GOT3 (cell line): ENCODE data around the gene APEX1.
A peak's percentile ranks its signal among the peaks of the same experiment; 100 is the strongest.
"Not testable (repeated sequence)": the region's sequence is repeated elsewhere in the genome, so short reads cannot be mapped to it uniquely, and the experiment has no call there.

Source experiments
- DNase-seq: peaks from one replicate; lab custom pipeline; 2025; ENCODE audit warnings: mixed read lengths; lab: John Stamatoyannopoulos, UW

Gene APEX1

DNA sequence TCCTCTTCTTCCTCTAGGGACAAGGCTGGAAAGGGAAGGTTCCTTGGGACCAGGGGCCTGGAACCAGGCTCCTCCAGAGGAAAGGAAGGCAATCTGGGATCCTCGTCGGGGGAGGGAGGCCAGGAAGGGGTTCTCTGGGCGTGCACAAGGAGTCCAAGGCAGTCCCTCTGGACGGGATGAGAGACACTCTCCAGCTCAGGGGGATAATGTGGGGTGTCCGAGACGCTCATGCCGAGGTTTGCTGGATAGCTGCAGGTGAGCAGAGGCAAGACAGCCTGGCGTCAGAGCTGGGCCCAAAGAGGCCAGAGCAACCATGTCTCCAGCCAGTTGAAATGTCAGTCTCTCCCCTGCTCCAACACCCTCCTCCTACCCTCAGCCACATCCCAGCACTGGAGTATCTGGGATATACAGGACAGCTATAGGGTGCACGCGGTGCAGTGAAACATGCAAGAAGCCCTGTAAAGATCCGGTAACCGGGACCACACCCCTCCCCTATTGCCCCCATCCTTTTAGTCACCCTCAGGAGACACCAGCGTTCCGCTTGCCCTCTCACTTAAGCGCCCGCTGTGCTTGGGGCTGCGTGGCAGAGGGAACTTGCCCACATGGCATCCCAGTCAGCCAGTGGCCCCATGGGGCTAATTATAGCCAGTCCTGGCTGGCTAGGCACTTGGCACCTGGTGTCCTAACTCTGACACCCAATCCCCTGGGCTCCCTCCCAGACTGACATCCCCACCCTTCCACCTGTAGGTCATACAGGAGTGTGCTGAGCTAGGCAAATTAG is 19.3 kb upstream of the APEX1 start, which contains the start of gene KLHL33:
Gene KLHL33, minus strand, starts transcription at position 585 of the 781 bp plus-strand sequence. Its CDS starts 355 bp downstream, at position 230.
- DNase-seq: no peak

DNA sequence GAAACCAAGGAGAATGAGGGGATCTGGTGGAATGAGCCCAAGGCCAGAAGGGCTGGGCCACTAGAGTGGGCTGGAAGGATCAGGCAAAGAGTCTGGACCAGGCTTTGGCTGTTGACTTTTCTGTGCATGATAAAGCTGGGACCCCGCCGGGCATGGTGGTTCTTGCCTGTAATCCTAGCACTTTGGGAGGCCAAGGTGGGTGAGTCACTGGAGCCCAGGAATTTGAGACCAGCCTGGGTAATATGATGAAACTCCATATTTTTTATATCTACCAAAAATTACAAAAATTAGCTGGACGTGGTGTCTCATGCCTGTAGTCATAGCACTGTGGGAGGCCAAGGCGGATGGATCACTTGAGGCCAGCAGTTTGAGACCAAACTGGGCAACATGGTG is 18.7 kb upstream of the APEX1 start:
- no peak for DNase-seq

- no peak for DNase-seq
Measured at GRCh38 chr14:20438664-20439063, 16.4 kb upstream of the APEX1 start.

DNA sequence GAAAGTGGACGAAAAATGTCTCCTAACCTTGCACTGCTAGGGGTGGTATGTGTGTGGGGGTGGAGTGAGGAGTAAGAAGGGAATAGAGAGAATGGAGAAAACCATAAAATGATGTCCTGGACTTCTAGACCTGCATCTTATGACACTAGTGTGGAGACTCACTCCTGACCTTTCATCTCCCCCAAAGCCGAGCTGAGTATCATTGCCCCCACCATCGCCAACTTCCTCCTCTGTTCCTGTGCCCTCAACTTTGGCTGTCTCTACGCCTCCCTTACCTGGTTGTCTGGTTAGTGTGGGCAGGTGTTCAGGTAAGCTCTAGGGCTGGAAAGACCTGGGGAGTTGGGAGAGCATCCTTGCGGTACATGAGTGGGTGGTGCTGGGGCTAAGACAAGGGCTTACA is 14.6 kb upstream of the APEX1 start:
- DNase-seq: no peak

DNA sequence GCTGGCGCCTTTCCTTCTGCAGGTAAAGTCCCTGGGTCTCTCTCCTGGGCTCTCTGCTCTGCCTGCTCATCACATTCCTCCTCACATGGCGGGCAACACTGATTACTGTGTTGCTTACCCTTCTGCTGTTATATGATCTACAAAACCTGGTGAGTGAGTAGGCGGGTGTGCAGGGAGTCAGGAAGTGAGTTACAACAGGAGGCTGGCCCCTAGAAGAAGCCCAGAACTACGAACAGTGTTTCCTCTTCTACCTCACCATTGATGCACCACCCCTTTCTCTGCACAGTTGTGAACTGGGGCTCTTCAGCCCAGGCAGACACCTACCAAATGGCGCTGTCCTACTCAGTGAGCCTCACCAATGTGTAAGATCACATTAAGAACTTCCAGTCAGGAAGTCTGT is 14.1 kb upstream of the APEX1 start:
- DNase-seq: no peak

- no peak for DNase-seq
Measured at GRCh38 chr14:20441461-20441860, 13.6 kb upstream of the APEX1 start.

DNA sequence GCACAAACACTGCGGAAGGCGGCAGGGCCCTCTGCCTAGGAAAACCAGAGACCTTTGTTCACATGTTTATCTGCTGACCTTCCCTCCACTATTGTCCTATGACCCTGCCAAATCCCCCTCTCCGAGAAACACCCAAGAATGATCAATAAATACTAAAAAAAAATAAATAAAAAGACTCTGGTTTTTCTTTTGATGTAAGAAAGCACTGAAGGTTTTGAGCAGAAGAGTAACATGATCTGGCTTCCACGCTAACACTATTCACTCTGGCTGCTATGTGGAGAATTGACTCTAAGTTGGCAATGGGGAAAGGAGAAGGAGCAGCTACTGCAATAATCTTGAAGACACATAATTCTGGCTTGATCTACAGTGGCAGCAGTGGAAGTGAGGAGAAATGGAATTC is 11.4 kb upstream of the APEX1 start:
- DNase-seq: not testable (repeated sequence)

DNA sequence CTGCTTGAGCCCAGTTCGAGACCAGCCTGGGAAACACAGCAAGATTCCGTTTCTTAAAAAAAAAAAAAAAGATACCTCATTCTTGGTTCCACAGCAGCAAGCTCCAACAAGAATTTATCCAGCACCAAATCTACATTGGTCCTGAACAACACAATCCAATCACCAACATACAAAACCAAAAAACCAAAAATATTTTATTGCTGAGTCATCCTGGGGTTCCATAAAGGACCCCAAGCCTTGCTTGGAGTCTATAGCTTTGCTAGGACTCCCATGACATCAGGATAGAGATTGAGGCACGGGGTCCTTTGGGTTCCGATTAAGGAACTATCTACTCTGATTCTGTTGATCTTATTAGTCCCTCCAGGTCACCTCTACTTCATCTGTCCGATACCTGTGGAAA is 8.1 kb upstream of the APEX1 start:
- no peak for DNase-seq

GRCh38 chr14:20452831-20453230 is 2.2 kb upstream of the APEX1 start:
- DNase-seq: not testable (repeated sequence)

- DNase-seq: no peak
Measured at GRCh38 chr14:20455355-20456300, 602 bp downstream of the APEX1 start.

DNA sequence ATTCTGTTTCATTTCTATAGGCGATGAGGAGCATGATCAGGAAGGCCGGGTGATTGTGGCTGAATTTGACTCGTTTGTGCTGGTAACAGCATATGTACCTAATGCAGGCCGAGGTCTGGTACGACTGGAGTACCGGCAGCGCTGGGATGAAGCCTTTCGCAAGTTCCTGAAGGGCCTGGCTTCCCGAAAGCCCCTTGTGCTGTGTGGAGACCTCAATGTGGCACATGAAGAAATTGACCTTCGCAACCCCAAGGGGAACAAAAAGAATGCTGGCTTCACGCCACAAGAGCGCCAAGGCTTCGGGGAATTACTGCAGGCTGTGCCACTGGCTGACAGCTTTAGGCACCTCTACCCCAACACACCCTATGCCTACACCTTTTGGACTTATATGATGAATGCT is 1.9 kb downstream of the APEX1 start:
- no peak for DNase-seq

- no peak for DNase-seq
Measured at GRCh38 chr14:20458031-20458789, 3.2 kb downstream of the APEX1 start.

DNA sequence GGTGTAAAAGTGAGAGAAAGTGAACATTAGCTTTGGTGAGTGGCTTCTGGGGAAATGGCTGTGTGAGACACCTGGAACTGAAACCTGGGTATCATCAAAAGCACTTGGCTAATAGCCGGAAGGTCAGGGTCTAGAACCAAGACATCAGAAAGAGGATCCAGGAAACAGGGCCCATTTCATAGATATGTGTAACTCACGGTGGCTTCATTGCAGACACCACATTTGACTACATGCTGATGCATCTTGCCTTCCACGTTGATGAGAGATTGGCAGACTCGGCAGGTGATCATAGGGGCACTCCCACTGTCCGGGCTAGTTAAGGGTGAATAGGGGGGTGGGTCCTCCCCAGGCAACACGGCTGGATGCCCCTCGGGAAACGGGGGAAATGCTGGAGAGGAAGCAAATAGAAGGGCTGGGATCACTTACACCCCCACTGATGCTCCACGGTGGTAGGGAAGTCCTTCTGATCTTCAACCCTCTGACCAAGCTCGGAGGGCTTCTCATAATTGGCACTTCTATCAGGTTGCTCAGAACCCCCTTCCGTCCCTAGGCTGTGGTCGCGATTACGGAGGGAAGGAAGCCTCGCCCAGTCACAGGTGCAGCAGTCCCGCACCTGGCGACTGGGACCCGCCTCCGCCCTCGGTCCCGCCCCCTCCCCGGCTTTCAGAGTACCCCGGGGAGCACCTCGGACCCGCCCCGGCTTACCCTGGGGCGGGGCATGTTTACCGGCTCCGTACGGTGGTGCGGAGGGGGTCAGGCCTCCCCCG is 5.6 kb downstream of the APEX1 start:
- DNase-seq: no peak

DNA sequence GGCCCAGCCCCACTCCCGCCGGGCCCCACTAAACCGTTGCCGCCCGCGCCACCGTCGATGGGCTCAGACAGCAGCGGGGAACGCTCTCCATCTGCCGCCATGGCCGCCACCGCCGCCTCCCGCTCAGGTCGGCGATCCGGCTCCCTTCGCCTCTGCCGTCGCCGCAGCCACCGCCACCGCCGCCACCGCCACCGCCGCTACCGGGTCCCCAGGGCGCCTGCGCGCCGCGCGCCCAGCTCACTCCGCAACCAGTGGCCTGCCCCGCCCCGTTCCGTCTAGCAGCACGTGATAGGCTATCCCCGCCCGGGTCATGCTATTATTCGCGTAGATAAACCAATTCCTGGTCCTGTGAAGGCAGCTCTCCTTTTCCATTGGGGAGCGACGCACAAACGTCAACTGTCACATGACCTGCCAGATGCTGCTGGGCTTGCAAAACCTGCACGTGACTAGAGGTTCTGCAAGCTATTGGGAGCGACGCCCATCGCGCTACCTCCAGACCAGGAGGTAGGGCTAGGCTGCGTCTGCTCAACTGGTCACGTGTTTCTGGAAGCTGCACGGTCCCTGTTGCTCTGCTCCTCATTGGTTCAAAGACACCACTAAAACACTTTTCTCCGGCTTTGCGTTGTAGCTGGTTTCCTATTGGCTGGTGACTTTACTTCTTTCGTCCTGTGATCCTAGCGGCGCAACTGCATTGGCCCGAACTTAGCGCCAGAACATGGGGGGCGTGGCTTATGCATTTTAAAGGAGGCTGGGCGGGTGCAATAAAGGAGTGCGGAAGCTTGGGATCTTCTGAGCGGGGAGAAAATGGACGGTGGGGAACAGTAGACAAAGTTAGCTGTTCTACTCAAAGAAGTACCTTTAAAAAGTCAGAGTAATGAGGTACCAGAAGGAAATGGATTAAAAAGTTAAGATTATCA is 6.5 kb downstream of the APEX1 start, which contains the start of gene PIP4P1:
Gene PIP4P1, minus strand, starts transcription at position 210 of the 917 bp plus-strand sequence. Its CDS starts 109 bp downstream, at position 101.
- DNase-seq: peak; percentile 83

GRCh38 chr14:20468764-20469241 is 13.8 kb downstream of the APEX1 start:
- DNase-seq: no peak

DNA sequence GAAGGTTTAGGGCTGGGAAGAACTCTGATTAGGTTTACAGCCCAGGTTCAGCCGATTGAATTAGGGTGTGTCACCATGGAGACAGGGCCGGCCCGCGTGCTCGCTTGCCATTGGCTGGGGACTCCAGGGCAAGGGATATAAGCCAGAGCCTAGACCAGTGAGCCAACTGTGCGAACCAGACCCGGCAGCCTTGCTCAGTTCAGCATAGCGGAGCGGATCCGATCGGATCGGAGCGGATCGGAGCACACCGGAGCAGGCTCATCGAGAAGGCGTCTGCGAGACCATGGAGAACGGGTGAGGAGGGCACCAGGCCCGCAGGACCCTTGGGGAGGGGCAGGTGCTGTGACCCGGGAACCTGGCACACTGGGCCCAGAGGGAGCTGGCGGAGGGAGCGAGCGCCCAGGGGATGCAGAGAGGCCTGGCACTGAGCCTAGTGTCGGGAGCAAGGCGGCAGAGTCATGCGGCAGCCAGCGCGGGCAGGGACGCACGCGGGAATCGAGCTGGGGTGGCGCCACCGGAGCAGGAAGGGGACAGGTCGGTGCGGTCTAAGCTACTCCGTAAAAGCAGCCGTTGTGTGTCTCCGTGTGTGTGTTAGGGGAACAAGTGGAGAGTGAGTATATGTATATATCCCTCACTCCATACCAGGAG is 14.3 kb downstream of the APEX1 start, which contains the start of gene PNP:
Gene PNP, plus strand, starts transcription at position 165 of the 648 bp plus-strand sequence. Its CDS starts 119 bp downstream, at position 284.
- DNase-seq: peak; percentile 48

DNA sequence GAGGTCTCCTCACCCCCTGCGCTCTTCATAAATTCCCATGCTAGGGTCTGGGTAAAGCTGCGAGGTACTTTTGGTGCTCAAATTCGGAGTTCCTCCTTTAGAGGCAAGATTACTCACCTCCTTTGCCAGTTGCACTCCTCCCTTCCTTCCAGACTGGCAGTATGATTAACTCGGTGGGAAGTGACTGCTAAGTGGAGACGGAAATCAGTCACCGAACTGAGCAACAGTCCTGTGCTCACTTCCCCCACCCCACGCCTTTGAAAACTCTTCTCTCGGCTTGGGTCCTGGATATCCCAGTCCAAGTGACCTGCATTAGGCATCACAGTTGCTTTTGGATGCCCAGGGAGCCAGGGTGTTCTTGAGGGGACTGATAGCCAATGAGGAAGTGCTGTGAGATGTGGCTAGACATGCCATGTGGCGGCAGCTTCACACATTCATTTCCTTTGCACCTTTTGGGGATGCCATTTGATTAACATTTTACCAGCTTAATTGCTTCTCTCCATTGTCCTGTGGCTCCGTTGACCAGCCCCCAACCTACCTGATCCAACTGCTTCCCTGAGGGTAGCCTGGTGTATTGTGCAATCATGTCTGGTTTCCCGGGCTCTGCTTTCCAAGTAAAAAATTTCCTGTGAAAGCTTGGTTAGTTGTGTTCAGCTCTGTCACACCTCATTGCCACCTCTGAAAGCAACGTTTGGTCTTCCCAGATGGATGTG is 15.0 kb downstream of the APEX1 start:
- peak; percentile 12 for DNase-seq

DNA sequence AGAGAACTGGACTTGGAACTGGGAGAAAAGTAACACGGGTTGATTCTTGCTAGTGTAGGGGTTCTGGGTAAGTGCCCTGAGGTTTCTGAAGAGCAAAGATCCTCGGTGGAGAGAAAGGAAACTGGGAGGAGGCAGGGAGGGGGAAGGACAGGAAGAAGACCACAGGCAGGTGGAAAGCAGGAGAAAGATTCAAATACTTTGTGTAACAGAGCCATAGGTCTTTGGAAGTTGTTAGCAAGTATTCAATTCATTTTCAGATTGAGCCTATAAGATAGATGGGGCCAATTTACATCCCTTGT is 15.5 kb downstream of the APEX1 start:
- no peak for DNase-seq
